NCI-H146 treated with DMSO at 0.1 percent for 48 hours (cell line): ENCODE results near the gene WRAP73.

Experiments used
- DNase-seq: peaks from one replicate; lab custom pipeline; 2025; ENCODE audit not compliant: unreplicated experiment; lab: John Stamatoyannopoulos, UW

The WRAP73 gene

DNA sequence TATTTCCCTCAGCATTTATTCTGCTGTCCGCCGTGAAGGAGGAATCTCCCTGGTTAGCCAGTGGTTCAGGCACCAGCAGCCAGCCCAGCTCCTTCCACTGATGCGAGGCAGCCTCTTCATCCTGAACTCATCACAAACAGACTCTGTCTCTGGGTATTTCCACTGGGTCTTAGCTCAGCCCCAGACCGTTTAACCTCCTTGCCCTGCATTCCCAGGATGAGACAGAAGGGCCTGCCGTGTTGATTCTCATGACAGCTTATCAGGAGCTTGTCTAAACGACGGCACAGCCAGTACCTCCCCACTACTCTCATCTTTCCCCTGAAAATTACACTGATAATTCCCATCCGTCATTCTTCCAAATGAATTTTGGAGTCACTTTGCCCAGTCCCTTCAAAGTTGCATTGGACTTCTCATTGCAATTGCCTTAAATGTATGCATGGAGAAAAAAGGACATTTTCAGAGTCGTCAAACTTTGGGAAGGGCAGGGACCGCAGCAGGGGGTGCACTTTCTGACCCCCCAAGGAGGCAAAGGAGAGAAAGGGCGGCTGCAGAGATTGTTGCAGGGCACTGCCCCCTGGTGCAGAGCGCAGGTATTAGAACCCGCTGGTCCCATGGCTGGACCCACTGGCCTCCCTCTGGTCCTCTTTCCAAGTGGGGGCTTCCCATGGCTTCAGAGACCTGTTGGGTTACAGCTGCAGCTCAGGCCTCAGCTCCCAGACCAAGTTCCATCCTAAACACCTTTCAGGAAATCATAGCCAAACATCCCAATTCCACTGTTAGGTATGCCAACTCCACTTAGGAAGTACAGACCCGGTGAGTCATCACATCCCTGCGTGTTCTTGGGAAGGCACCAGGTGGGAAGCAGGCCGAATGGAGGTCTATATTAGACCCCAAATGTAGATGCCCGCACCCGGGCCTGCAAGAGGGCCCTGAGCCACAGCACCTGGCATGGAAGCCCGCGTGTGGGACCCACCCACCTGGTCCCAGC lies 34.9 kb downstream of the WRAP73 start:
- DNase-seq: no peak

DNA sequence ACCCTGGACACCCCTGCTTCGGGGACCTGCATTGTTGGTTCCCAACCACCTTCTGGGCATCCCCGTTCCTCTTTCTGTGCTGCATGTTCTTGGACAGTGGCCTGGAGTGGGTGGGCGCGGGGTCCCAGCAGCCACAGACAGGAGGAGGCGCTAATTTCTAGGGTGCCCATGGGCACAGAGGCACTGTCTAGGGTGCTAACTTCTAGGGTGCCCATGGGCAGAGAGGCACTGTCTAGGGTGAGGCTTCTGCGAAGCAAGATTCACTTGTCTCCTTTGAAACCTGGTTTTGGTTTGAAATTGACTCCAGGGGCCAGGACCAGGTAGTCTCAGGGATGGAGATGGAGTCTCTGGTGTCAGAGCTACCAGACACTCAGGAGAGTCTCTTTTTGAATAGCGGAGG lies 37.8 kb downstream of the WRAP73 start:
- DNase-seq: no peak

DNA sequence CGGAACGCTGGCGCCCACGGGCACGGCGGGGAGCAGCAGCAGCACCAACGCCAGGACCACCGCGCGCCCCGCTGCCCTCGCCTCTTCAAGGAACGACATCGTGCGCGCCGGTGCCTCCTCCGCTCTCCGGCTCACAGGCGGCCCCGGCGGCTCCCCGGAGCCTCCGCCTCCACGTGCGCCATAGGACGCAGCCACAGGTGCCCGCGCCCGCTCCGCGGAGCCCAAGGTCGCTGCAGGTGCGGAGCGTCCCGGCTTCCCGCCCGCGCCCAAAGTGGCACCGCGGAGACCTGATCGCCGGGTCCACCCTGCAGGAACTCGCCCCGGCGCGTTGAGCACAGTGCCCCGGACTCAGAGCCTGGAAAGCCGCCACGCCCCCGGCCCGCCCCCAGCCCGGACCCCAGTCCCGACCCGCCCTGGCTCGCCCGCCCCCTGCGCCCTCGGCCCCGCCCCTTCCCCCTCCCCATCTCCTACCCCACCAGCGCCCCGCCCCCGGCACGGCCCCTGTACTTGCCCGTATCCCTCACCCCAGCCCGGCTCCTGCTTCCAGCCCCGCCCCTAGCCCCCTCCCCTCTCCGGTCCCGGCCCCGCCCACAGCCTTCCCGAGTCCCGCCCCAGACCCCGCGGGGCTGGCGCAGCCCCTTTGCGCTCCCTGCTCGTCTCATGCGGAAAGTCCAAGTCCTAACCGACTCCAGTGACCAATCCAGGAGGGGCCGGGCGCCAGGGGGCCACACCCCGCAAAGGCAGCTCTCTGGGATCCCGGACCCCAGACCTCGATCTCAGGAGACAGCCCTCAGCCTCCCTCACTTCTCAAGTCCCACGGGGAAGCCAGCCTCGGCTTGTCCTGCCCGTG lies 38.5 kb downstream of the WRAP73 start, which contains the start of gene MEGF6:
TSS of gene MEGF6 (minus strand) at position 339 of the 850 bp plus-strand sequence. CDS start at position 99, 240 bp downstream.
- peak; percentile 46 for DNase-seq

DNA sequence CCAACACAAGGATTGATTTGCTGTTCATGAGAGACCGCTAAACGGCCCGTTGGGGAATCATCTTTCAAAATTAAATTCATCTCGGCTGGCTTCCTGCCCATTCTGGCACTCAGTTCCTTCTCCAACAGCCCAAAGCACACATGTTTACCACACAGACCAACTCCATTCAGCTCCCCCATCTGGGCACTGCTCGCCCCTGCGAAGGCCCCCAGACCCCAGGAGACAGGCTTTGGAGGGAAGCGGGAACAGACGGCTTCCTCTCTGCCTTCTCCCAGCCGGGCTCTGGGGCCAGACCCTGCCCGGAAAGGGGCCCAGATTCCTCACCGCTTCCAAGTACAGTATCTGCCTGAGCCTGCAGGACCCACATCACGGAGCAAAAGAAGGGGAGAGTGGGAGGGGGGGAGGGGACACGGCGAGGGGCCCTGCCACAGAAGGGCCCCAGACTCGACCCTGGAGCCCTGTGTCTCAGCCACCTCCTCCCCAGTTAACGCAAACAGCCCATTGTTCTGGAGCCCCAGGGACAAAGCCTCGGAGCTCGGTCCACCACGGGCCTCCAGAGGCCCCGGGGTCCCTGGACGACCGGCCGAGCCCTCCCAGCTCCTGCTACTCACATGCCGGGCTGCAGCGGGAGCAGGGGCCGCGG lies 39.3 kb downstream of the WRAP73 start:
- no peak for DNase-seq

DNA sequence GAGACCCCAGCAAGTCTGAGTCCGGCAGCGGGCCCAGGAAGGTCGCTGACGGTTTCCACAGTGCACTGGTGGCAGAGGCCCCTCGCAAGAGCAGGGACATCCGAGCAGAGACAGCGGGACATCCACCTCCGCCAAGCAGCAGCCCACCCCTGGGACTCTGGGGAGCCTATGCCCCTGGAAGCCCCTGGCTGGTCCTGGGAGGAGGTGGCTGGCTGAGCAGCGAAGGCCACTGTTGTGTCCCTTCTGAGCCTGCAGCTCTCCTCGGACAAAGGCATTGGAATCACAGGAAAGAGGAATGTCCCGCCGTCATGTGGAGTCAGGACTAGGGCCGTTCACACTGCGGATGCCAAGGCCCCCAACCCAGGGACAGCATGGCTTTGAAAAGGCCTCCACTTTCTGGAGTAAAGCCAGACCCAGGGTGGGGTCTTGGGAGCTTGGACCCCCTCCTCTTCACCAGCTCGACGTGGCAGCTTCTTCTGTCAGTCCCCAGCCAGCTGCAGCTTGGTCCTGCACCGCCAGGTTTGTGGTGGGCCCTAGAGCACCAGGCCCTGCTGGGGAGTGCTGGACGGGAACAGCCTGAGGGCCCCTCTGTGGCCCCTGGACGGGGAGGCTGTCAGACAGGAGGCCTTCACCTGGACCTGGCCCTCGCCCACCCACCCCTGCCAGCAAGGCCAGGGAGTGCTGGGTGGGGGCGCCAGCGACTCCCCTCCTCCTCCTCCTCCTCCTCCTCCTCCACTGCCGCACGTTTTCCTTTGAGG lies 40.0 kb downstream of the WRAP73 start:
- DNase-seq: no peak

DNA sequence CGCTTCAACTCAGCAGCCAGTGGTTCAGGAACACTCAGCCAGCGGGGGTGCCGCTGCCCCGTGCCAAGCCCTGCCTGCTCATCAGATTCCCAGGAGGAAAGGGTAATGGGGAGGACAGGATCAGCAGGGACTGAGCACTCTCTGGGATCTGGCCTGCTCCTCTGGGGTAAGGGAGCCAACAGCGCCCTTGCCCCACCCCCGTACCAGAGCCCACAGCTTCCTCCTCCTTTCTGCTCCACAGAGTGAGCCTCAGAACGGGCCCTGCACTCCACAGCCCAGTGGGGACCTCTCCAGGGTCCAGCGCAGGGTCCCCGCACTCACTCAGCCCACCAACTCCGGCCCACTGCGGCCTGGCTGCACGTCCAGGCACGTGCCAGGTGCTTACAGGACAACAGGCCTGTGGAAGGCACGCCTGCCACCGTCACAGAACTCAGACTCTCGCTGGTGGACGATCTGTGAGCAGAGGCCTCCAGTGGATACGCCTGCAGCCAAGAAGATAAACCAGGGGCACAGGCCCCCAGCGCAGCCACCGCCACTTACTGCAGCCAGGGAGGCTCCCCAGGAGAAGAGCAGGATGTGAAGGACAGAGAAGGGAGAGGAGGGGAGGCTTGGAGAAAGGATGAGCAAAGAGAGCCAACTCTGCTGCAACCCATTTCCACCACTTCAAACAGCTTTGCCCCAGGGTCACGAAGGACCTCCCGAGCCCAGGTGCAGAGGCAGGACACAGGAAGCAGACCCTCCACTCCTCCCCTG lies 40.7 kb downstream of the WRAP73 start:
- DNase-seq: no peak

DNA sequence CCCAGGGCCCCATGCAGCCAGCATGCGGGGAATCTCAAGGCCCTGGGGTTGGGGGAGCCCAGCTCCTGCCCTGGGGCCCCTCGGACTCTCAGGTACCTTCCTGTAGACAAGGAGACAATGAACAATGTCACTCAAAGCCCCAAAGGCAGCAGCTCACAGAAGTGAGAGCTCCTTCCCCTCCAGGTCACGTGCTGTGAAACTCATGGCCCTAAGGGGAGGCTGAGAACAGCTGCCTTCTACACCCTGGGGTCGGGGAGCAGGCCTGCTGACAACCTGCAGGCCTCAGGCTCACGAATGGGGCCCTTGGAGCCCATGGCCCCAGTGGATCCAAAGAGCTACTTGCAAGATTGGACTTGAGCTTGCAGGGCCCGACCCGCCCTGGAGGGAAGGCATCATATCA lies 41.7 kb downstream of the WRAP73 start:
- DNase-seq: no peak

DNA sequence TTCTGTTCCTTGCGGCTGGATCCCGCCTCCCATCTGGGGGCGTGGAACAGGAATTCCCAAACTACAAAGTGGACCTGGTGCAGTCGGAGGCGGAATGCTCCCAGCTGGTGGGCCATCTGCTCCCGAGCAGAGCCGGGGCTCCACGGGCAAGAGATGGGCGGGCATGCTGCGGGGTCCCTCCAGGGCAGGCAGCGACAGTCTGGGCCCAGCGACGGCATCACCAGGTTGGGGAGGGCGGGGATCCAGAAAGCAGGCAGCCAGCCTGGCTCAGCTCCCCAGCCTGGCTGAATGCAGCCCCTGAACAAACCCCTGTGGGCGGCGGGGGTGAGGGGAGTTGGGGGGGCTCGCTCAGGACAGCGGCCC lies 42.2 kb downstream of the WRAP73 start:
- no peak for DNase-seq

DNA sequence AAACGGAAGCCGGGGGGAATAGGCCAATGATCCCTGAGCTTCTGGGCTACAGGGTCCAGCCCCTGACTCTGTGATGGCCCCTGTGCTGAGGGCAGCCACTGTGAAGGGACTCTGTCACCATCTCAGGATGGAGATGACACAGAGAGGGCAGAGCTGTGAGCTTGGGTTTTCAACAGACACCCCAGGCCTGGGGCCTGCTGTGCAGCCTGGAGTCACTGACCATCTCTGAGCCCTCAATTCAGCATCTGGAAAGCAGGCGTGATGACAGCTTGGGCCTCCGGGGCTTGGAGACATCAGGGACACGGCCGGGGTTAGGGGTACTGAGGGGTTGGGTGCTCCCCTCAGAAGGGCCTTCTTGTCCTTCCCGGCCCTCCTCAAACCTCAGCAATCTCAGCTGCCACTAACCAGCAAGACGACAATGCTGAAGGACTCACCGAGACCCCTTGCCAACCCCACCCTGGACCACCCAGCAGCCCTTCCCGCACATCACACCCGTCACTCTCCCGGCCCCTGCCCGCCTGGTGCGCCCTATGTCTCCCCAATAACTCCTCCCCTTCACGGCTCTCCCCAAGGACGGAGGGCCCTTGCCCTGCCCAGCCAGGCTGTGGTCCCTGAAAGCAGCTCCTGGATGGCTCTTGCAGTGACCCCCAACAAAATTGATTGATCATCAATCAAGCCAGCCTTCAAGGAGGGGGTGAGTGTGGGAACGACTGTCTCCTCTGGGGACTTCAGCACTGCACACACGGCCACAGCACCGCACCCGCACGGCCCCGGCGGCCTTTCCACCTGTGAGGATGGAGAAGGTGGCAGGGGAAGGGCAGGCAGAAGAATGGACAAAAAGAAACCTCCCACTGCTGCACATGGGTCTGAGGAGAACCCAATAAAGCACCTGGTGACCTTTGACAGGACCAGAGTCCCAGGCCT lies 42.9 kb downstream of the WRAP73 start:
- DNase-seq: no peak

DNA sequence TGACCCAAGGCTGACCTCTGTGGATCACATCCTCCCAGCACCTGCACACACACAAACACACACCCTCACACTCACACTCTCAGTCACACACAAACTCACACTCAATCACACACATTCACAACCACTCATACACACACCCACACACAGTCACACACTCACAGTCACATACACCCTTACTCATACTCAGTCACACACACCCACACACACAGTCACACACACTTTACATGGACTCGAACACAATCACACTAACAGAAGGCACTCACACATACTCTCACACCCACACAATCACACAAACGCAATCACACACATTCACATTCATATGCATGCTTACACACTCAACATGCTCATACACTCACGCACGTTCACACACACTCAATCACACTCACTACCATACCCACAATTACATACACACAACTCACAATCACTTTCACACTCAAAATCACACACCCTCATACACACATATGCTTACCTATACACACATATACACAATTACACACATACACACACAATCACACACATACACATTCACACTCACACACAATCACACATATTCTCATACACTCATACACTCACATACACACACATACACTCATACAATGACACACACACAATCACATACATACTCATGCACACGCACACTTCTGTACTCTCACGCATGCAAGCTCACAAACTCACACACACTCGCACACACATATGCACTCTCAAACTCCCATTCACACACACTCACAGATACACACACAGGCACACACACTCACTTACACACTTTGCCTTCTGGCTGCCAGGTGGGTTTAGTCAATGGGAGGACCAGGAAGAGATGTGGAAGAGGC lies 44.7 kb downstream of the WRAP73 start:
- DNase-seq: no peak

DNA sequence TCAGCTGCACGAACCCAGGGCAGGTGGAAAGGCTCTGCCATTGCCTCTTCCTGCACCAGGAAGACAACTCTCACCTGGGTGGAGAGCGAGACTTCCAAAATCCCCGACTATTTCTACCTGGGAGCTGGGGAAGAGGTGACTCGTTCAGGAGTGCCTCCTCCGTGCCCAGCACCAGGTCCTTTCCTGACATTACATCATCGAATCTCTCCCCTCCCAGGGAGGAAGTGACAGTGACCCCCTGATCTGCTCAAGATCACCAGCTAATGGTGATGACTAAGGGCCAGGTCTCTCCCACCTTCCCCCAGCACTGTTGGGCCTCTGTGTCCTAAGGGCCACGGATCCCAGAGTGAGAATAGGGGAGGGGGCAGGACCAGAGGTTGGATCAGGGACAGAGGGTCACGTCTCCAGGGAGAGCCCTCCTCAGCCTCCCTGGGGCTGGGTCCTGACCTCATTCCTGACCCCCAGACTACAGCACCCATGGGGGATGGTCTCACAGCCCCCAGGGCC lies 45.4 kb downstream of the WRAP73 start:
- DNase-seq: no peak

DNA sequence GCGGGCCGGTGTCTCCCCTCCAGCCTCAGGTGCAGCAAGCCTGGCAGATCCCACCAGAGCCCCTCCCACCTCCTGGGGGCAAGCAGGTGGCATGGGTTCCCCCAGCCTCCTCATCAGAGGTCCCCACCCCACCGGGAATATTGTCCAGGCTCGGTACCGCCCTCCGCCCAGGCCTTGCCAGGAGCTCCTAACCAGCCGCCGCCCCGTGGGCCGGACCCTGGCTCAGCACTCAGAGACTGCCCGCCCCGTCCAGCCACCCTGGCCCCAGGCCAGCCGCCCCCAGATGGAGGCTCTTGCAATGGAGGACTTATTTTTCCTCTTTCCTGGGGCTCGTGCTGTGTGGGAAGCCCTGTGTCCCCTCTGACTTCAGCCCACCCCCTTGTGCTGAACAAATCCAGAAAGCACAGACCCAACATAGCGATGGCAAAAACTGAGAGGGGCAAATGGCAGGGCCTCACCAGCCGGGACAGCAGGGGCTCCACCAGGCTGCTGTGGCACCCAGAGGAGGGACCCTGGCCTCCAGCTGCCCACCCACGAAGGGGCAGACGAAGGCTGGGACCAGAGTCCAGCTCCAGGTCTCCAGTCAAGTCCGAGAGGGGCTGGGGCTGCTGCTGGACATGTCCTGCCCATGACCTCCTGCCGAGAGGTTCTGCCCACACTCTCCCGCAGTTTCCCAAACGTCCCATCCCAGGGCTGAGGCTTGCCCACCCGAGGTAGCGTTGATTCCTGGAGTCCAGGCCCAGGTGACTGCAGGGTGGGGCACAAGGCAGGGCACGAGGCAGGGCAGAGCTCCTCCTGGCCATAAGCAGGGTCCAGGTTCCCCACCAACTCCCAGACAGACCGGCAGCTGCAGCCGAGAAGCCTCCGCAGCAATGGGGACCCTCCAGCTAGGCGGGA lies 46.1 kb downstream of the WRAP73 start:
- no peak for DNase-seq

DNA sequence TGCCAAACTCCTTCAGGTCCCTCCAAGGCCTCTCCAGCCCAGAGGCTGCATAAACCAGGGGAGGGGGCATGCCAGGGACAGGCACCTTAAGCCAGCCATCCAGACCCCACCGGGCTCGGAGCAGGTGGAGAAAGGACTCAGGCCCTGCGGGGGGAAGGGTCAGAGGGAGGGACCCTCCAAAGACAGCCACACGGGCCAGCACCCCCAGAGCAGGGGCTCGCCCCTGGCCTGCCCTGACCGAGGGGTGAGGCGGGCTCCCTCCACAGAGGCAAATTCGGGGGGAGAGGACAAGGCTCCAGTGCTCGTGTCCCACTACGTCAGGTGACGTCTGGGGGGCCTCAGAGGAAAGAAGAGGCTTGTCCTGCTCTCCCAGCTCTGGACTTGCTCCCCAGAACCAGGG lies 46.7 kb downstream of the WRAP73 start:
- no peak for DNase-seq

DNA sequence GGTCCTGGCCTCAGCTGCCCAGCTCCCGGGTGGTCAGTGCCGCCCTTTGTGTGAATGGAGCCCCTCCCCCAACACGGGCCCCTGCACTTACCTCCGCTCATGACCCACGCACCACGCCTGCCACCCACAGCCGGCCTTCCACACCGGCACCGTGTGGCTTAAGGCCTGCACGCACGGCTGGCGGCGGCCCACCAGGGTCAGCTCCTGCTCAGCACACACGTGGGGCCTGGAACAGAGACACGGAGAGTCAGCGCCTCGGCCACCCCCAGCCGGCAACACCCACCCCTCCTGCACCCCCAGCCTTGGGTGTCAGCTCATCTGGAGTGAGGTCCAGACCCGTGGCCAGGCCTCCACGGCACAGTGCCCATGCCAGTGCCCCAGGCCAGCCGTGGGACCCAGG lies 47.5 kb downstream of the WRAP73 start:
- no peak for DNase-seq

DNA sequence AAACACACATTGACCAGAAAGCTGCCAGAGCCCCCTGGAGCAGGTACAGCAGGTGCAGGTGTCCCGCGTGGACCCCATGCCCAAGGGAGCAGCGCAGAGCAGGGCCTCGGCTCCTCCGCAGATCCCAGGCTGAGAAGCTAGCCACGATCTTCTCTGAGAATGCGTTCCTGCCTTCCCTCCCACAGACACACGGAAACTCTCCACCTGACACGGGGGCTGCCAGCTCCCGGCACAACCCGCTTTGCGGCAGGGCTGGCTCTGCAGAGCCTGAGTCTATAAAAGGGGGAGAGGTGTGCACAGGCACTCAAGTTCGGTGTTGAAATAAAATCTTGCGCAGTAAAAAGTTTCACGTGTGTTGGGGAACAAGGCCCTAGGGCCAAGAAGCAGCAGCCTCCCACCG lies 48.2 kb downstream of the WRAP73 start:
- DNase-seq: no peak

DNA sequence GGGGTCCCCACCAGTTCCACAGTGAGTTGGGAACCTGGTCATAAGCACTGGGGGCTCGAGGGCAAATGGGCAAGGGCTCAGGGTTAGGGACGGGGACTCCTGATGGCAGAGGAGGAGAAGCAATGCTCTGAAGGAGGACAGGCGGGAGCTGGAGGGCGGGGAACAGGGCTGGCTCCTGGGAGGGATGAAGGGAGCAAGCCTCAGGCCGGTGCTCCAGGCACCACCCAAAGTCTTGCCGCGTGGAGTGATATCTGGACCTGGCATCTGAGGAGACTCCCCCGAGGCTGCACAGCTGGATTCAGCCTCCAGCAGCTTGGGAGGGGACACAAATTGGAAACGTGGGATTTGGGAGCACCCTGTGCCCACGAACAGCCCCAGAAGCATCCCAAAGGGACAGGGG lies 49.5 kb downstream of the WRAP73 start:
- no peak for DNase-seq

DNA sequence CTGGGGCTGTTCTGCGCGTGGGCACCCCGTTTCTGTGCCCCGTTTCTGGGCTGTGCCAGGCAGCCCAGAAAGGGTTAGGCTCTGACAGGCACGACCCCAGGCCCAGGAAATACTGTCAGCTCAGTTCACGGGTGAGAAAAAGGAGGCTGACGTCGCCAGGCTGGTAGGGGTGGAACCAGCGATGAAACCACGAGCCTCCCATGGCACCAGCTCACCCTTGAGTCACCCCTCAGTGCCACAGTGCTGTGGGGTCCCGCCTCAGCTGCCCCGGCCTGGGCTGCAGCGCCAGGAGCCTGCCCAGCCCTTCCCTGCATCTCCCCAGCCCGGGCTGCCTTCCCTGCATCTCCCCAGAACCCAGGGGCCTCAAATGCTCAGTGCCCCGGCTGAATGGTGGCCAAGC lies 50.1 kb downstream of the WRAP73 start:
- DNase-seq: no peak
